ENCODE data around the gene TAGLN3. TPM values are rescaled to one million over a fixed set of nuclear protein-coding genes. Genes with fewer than 3 reads are reported as not detected.
"Not testable (repeated sequence)": the region's sequence is repeated elsewhere in the genome, so short reads cannot be mapped to it uniquely, and the experiment has no call there.

Gene TAGLN3
- total and polyA plus RNA-seq, 9 donors = 3.1 to 6.4 (median 3.5) TPM

DNA sequence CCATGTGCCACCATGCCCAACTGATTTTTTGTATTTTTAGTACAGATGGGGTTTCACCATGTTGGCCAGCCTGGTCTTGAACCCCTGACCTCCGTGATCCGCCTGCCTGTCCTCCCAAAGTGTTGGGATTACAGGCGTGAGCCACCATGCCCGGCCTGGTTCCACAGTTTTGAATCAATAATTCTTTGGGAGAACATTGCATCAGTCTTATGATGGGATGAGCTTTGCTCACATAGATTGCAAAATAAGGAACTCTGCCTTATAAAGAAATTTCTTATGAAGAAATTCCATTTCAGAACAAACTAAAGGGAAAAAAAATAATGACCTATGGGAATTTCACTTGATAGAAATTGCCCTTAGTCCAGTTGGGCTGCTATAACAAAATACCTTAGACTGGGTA lies 20.0 kb downstream of the TAGLN3 start:
- Histone ChIP-seq H3K4me1 (ENCODE audit: control insufficient read depth, insufficient read depth, low read length) (no peaks in the 10 kb centered on the region), H3K4me3 (ENCODE audit: low read length) (no peak overlapping the region), H3K27ac (ENCODE audit: low read length) (no peak overlapping the region), H3K9me3 (replicated peaks; ENCODE audit: control insufficient read depth, low read depth, low read length) (no peaks in the 10 kb centered on the region), H3K27me3 (ENCODE audit: control insufficient read depth, insufficient read depth, low read length) (no peaks in the 10 kb centered on the region), H3K36me3 (ENCODE audit: control insufficient read depth, insufficient read depth, low read length) (no peaks in the 10 kb centered on the region)
- 100% methylated on average over 3 of the region's 4 CpGs for WGBS (ENCODE audit: insufficient coverage)
- no peak for DNase-seq

DNA sequence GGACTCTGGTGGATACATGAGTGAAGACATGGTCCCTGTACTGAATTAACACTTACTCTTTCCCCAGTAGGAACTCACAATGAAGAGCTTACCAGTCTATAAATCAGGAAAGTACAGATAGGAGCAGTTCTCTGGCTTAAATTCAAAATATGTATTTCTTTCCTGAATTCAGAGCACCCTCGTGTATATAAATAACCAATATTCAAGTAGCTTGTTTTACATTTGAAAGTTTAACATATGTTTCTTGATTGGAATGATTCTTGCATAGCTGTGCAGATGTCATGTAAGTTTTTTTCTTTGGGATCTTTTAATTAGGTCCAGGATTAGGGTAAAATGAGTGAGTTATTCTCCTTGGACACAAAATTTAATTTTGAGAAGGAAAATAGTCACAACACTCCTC lies 21.0 kb downstream of the TAGLN3 start:
- Histone ChIP-seq H3K4me3 (ENCODE audit: low read length) (no peak overlapping the region), H3K27me3 (ENCODE audit: control insufficient read depth, insufficient read depth, low read length) (no peaks in the 10 kb centered on the region), H3K4me1 (ENCODE audit: control insufficient read depth, insufficient read depth, low read length) (no peaks in the 10 kb centered on the region), H3K36me3 (ENCODE audit: control insufficient read depth, insufficient read depth, low read length) (no peaks in the 10 kb centered on the region), H3K9me3 (replicated peaks; ENCODE audit: control insufficient read depth, low read depth, low read length) (no peaks in the 10 kb centered on the region), H3K27ac (ENCODE audit: low read length) (no peak overlapping the region)
- no CpG with 5 or more reads among the region's 1 CpG for WGBS (ENCODE audit: insufficient coverage)
- no peak for DNase-seq

DNA sequence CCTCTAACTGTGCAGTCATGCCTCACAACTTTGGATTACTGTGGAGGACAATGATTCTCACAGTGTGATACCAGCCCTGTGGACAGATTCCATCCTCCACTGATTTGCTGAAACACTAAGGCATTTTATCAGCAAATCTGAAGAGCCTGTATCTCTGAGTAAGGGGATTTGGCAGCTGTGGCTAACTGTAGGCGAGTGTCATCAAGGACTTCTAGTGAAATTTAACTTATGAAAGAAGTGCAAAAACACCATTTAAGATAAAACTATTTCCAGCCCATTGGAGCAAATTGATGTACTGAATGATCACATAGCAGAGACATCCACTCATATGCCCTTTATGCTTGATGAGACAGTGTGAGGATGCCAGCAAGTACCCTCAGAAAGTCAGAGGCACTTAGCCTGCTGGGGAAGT lies 22.0 kb downstream of the TAGLN3 start:
- H3K9me3 ChIP-seq (replicated peaks; ENCODE audit: control insufficient read depth, low read depth, low read length) = no peaks in the 10 kb centered on the region
- H3K27ac ChIP-seq (ENCODE audit: low read length) = no peak overlapping the region
- DNase-seq = no peak
- no CpG with 5 or more reads among the region's 1 CpG for WGBS (ENCODE audit: insufficient coverage)
- H3K4me3 ChIP-seq (ENCODE audit: low read length) = no peak overlapping the region
- no peaks in the 10 kb centered on the region for H3K36me3 ChIP-seq (ENCODE audit: control insufficient read depth, insufficient read depth, low read length)
- no peaks in the 10 kb centered on the region for H3K4me1 ChIP-seq (ENCODE audit: control insufficient read depth, insufficient read depth, low read length)
- no peaks in the 10 kb centered on the region for H3K27me3 ChIP-seq (ENCODE audit: control insufficient read depth, insufficient read depth, low read length)

DNA sequence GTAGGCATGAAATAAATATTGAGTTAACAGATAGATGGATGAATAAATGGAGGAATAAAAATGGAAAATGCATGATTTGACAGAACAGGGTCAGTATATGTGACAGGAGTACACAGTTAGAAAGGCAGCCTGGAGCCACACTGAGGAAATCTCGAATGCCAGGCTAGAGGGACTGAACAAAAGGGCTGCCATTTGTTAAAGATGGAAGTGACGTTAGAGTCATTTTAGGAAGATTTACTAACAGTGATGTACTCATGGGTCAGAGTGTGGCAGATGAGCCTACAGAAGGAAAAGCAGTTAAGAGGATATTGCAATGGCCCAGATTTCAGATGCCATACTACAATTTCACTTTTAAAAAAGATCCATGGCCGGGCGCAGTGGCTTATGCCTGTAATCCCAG lies 28.4 kb downstream of the TAGLN3 start:
- no peaks in the 10 kb centered on the region for H3K9me3 ChIP-seq (replicated peaks; ENCODE audit: control insufficient read depth, low read depth, low read length)
- no peaks in the 10 kb centered on the region for H3K27me3 ChIP-seq (ENCODE audit: control insufficient read depth, insufficient read depth, low read length)
- no peaks in the 10 kb centered on the region for H3K36me3 ChIP-seq (ENCODE audit: control insufficient read depth, insufficient read depth, low read length)
- DNase-seq = no peak
- no peaks in the 10 kb centered on the region for H3K4me1 ChIP-seq (ENCODE audit: control insufficient read depth, insufficient read depth, low read length)
- H3K27ac ChIP-seq (ENCODE audit: low read length) = no peak overlapping the region
- no peak overlapping the region for H3K4me3 ChIP-seq (ENCODE audit: low read length)
- 79% methylated on average over 4 of the region's 4 CpGs for WGBS (ENCODE audit: insufficient coverage)

DNA sequence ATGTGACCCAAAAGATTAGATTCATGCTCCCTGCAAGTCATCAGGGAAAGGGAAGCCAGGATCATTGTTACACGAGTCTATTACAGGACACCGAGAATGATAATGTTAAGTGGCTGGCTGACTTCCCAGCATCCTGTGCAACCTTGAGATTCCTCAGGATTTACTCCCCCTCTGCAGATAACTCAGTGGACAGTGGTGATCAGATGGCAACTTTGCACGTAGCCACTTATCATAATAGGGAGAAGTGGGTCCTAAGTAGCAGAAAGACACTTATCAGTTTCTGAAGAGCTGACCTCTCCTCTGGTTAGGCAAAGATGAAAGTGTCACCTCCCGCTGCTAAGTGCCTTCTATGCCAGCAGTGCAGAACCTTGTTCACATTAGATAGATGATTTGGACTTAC lies 29.1 kb downstream of the TAGLN3 start:
- H3K27ac ChIP-seq (ENCODE audit: low read length) = no peak overlapping the region
- no peak overlapping the region for H3K4me3 ChIP-seq (ENCODE audit: low read length)
- H3K27me3 ChIP-seq (ENCODE audit: control insufficient read depth, insufficient read depth, low read length) = no peaks in the 10 kb centered on the region
- no peaks in the 10 kb centered on the region for H3K9me3 ChIP-seq (replicated peaks; ENCODE audit: control insufficient read depth, low read depth, low read length)
- H3K4me1 ChIP-seq (ENCODE audit: control insufficient read depth, insufficient read depth, low read length) = no peaks in the 10 kb centered on the region
- H3K36me3 ChIP-seq (ENCODE audit: control insufficient read depth, insufficient read depth, low read length) = no peaks in the 10 kb centered on the region
- no peak for DNase-seq
- WGBS (ENCODE audit: insufficient coverage) = 60% methylated on average over 1 of the region's 4 CpGs

DNA sequence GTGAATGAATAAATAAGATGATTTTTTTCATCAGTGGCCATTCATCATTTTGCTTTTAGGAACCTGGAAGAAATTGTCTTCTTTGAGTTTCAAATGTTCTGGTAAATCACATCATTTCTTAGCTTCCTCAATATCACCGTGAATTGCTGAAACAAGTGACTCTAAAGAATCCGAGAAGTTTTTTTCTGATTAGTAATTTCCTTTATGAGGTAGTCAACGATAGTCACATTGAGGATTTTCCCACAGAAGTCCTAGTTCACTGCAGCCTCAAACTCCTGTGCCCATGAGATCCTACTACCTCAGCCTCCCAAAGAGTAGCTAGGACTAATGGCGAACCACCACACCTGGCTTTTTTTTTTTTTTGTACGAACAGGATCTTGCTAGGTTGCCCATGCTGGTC lies 32.2 kb downstream of the TAGLN3 start:
- H3K36me3 ChIP-seq (ENCODE audit: control insufficient read depth, insufficient read depth, low read length) = no peaks in the 10 kb centered on the region
- H3K4me1 ChIP-seq (ENCODE audit: control insufficient read depth, insufficient read depth, low read length) = no peaks in the 10 kb centered on the region
- no peak overlapping the region for H3K4me3 ChIP-seq (ENCODE audit: low read length)
- 90% methylated on average over 2 of the region's 5 CpGs for WGBS (ENCODE audit: insufficient coverage)
- H3K9me3 ChIP-seq (replicated peaks; ENCODE audit: control insufficient read depth, low read depth, low read length) = no peaks in the 10 kb centered on the region
- no peak for DNase-seq
- H3K27me3 ChIP-seq (ENCODE audit: control insufficient read depth, insufficient read depth, low read length) = no peaks in the 10 kb centered on the region
- H3K27ac ChIP-seq (ENCODE audit: low read length) = no peak overlapping the region

DNA sequence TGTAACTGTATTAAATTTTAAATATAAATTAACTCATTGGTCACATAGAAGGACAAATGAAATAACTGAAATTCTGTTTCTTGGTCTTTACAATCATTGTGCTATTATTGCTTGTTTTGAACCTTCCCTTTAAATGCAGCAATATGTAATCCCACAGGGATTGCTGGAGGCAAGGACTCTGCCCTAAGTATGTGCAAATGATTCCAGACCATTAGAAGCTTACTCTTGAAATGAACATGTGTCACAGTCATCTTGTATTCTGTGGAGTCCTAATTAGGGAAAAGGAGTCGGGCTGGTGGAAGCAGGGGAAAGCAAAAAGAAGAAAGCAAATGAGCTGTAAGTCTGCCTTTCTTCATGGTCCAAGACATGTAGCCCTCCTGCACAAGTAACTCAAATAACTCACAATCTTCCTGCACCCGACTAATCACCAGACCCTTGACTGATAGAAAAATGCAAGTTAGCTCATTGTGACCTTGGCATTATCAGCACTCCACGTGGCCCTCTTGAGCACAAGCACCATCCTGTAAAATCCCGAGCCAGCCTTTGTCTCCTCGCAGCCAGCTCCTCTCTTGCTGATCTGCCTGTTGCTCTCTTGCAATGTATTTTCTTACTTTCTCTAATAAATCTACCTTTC lies 33.5 kb downstream of the TAGLN3 start:
- Histone ChIP-seq H3K27me3 (ENCODE audit: control insufficient read depth, insufficient read depth, low read length) (no peaks in the 10 kb centered on the region), H3K4me1 (ENCODE audit: control insufficient read depth, insufficient read depth, low read length) (no peaks in the 10 kb centered on the region), H3K9me3 (replicated peaks; ENCODE audit: control insufficient read depth, low read depth, low read length) (no peaks in the 10 kb centered on the region), H3K36me3 (ENCODE audit: control insufficient read depth, insufficient read depth, low read length) (no peaks in the 10 kb centered on the region), H3K27ac (ENCODE audit: low read length) (no peak overlapping the region), H3K4me3 (ENCODE audit: low read length) (no peak overlapping the region)
- 78% methylated on average over 4 of the region's 5 CpGs for WGBS (ENCODE audit: insufficient coverage)
- DNase-seq = no peak

DNA sequence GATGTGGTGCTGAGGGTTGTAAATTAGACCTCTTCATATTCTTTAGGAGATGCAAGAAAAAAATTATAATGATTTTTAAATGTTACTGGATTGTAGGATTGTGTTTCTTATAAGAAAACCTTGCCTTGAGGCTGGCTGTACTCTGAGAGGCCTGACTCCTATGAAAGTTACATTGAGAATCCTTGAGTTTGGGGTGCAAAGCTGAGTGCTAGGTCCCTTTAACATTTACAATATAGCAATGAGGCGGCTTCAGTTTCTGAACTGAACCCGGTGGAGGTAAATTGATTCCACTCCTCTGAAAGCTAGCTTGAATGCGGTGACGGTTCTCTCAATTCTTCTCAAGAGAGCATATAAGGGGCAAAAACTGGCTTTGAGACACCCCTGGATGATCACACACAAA lies 35.7 kb downstream of the TAGLN3 start, which contains the start of gene TMPRSS7:
TSS of gene TMPRSS7 (plus strand) at position 301 of the 400 bp plus-strand sequence. CDS start 110 bp downstream, outside the sequence.
- 66% methylated on average over 4 of the region's 4 CpGs for WGBS (ENCODE audit: insufficient coverage)
- no peaks in the 10 kb centered on the region for H3K36me3 ChIP-seq (ENCODE audit: control insufficient read depth, insufficient read depth, low read length)

DNA sequence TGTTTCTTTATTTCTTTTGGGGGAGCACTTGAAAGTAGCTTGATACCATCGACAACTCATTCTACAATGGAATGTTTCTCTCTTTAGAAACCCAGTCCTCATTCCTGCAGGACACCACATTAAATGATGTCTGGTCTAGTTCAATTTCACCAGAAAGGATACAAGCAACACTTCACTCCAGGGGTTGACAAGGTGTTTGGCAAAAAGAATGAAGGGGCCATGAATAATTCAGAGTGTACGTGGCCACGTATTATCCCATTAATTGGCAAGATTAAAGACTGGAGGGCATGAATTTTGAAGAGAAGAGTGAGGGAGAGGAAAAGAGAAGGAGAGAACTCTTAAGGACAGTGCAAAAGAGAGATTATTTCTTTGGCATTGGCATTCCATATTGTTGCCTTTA lies 36.5 kb downstream of the TAGLN3 start:
- WGBS (ENCODE audit: insufficient coverage) = 93% methylated on average over 2 of the region's 3 CpGs
- no peak for DNase-seq

More for the DNA sequence above, 35.7 kb downstream of the TAGLN3 start, which contains the start of gene TMPRSS7:
- H3K9me3 ChIP-seq (replicated peaks; ENCODE audit: control insufficient read depth, low read depth, low read length) = no peaks in the 10 kb centered on the region
- H3K27me3 ChIP-seq (ENCODE audit: control insufficient read depth, insufficient read depth, low read length) = peaks cover 1% of the 10 kb centered on the region
- no peaks in the 10 kb centered on the region for H3K4me1 ChIP-seq (ENCODE audit: control insufficient read depth, insufficient read depth, low read length)
- DNase-seq = no peak
- no peak within 1 kb of the TSS for H3K4me3 ChIP-seq (ENCODE audit: low read length)
- no peak within 1 kb of the TSS for H3K27ac ChIP-seq (ENCODE audit: low read length)

DNA sequence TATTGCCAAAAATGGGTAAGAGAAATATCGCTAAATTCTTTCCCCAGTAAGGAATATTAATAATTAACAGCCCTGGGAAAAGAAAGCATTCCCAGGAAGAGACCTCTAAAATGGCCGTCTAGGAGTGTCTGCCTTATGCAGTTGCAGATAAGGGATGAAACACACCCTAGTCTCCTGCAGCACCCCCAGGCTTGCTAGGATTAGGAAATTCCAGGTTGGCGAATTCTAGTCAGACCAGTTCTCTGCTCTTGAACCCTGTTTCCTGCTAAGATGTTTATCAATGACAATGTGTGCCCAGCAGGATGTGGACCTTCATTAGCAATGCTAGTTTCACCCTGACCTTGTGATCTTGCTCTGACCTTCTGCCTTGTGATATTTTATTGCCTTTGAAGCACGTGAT lies 38.5 kb downstream of the TAGLN3 start:
- not testable (repeated sequence) for H3K9me3 ChIP-seq (replicated peaks; ENCODE audit: control insufficient read depth, low read depth, low read length); H3K27ac ChIP-seq (ENCODE audit: low read length); H3K36me3 ChIP-seq (ENCODE audit: control insufficient read depth, insufficient read depth, low read length); H3K27me3 ChIP-seq (ENCODE audit: control insufficient read depth, insufficient read depth, low read length); H3K4me3 ChIP-seq (ENCODE audit: low read length); H3K4me1 ChIP-seq (ENCODE audit: control insufficient read depth, insufficient read depth, low read length); DNase-seq
- 88% methylated on average over 1 of the region's 4 CpGs for WGBS (ENCODE audit: insufficient coverage)

More for the DNA sequence above, 36.5 kb downstream of the TAGLN3 start:
- Histone ChIP-seq H3K27ac (ENCODE audit: low read length) (no peak overlapping the region), H3K27me3 (ENCODE audit: control insufficient read depth, insufficient read depth, low read length) (peaks cover 2% of the 10 kb centered on the region), H3K4me1 (ENCODE audit: control insufficient read depth, insufficient read depth, low read length) (no peaks in the 10 kb centered on the region), H3K9me3 (replicated peaks; ENCODE audit: control insufficient read depth, low read depth, low read length) (no peaks in the 10 kb centered on the region), H3K4me3 (ENCODE audit: low read length) (no peak overlapping the region), H3K36me3 (ENCODE audit: control insufficient read depth, insufficient read depth, low read length) (no peaks in the 10 kb centered on the region)

DNA sequence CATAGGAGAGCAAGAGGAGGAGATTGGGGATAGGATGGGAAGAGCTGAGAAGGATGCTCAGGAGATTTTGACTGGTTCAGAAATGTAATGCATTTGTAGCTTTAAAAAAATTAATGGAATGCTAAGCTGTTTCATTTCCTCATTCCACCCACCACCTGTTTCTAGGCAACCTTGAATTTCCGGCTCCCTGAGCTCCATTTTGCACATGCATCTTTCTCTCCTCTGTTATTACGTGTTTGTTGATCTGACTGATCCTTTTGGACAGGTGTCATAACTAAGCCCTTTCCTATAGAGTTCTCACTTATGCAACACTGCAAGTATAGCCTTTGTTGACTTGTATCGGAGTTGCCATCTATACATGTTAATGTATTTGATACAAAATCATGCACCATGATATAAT lies 40.1 kb downstream of the TAGLN3 start:
- Histone ChIP-seq H3K4me1 (ENCODE audit: control insufficient read depth, insufficient read depth, low read length) (no peaks in the 10 kb centered on the region), H3K36me3 (ENCODE audit: control insufficient read depth, insufficient read depth, low read length) (no peaks in the 10 kb centered on the region), H3K9me3 (replicated peaks; ENCODE audit: control insufficient read depth, low read depth, low read length) (no peaks in the 10 kb centered on the region), H3K27me3 (ENCODE audit: control insufficient read depth, insufficient read depth, low read length) (peaks cover 2% of the 10 kb centered on the region), H3K4me3 (ENCODE audit: low read length) (no peak overlapping the region), H3K27ac (ENCODE audit: low read length) (no peak overlapping the region)
- DNase-seq = no peak
- WGBS (ENCODE audit: insufficient coverage) = no CpG with 5 or more reads among the region's 3 CpGs
